Measurements from ENCODE around the gene BAHD1. TPM values are rescaled to one million over a fixed set of nuclear protein-coding genes. Genes with fewer than 3 reads are reported as not detected.

Gene BAHD1
- total and polyA plus RNA-seq, 3 donors from 2014 or later: 47.9 to 53.9 (median 52.0) TPM

- TF ChIP-seq CTCF (IDR thresholded peaks at IDR 0.05) (no peak), POLR2A (IDR thresholded peaks at IDR 0.05) (no peak)
- peak; percentile 86 for DNase-seq
Measured at GRCh38 chr15:40511472-40512133, 70.8 kb downstream of the BAHD1 start.

GRCh38 chr15:40512440-40512839, 71.7 kb downstream of the BAHD1 start:
- no peaks in the 10 kb centered on the region for H3K36me3 ChIP-seq (ENCODE audit: low read depth, missing control alignments)
- TF ChIP-seq CTCF (IDR thresholded peaks at IDR 0.05) (no peak), POLR2A (IDR thresholded peaks at IDR 0.05) (no peak)
- no peak for DNase-seq
- intact Hi-C loops (cut with DNase I; ENCODE audit: low total_unique reads): no loop called here
- H3K27me3 ChIP-seq: no peaks in the 10 kb centered on the region
- WGBS, 2 donors: 72 to 76% methylated on average over 2 of the region's 2 CpGs
- no peaks in the 10 kb centered on the region for H3K9me3 ChIP-seq
- peaks cover 4% of the 10 kb centered on the region for H3K4me1 ChIP-seq
- no peak overlapping the region for H3K4me3 ChIP-seq
- H3K27ac ChIP-seq: no peak overlapping the region

More at GRCh38 chr15:40511472-40512133, 70.8 kb downstream of the BAHD1 start:
- peak overlapping the region; percentile 36 to 58 for H3K4me3 ChIP-seq
- H3K9me3 ChIP-seq: no peaks in the 10 kb centered on the region
- peak overlapping the region in 1 of 2 donors; percentile 41 for H3K27ac ChIP-seq
- H3K4me1 ChIP-seq: peaks cover 6% of the 10 kb centered on the region
- intact Hi-C loops (cut with DNase I; ENCODE audit: low total_unique reads): no loop called here
- H3K27me3 ChIP-seq: no peaks in the 10 kb centered on the region
- H3K36me3 ChIP-seq (ENCODE audit: low read depth, missing control alignments): no peaks in the 10 kb centered on the region
- WGBS, 2 donors: 2 to 3% methylated on average over 9 to 44 of the region's 61 CpGs

GRCh38 chr15:40513609-40514008, 72.9 kb downstream of the BAHD1 start:
- no peaks in the 10 kb centered on the region for H3K36me3 ChIP-seq (ENCODE audit: low read depth, missing control alignments)
- H3K27ac ChIP-seq: no peak overlapping the region
- H3K4me3 ChIP-seq: no peak overlapping the region
- H3K9me3 ChIP-seq: no peaks in the 10 kb centered on the region
- TF ChIP-seq POLR2A (IDR thresholded peaks at IDR 0.05) (no peak), CTCF (IDR thresholded peaks at IDR 0.05) (no peak)
- intact Hi-C loops (cut with DNase I; ENCODE audit: low total_unique reads): no loop called here
- H3K4me1 ChIP-seq: peaks cover 4% of the 10 kb centered on the region
- DNase-seq: no peak
- H3K27me3 ChIP-seq: no peaks in the 10 kb centered on the region
- WGBS, 2 donors: 69 to 77% methylated on average over 5 of the region's 5 CpGs

- no peaks in the 10 kb centered on the region for H3K9me3 ChIP-seq
- 85 to 98% methylated on average over 2 of the region's 2 CpGs for WGBS, 2 donors
- H3K27ac ChIP-seq: no peak overlapping the region
- no peaks in the 10 kb centered on the region for H3K4me1 ChIP-seq
- intact Hi-C loops (cut with DNase I; ENCODE audit: low total_unique reads): no loop called here
- TF ChIP-seq CTCF (IDR thresholded peaks at IDR 0.05) (no peak), POLR2A (IDR thresholded peaks at IDR 0.05) (no peak)
- DNase-seq: no peak
- no peaks in the 10 kb centered on the region for H3K36me3 ChIP-seq (ENCODE audit: low read depth, missing control alignments)
- H3K27me3 ChIP-seq: no peaks in the 10 kb centered on the region
- no peak overlapping the region for H3K4me3 ChIP-seq
Measured at GRCh38 chr15:40516322-40516721, 75.6 kb downstream of the BAHD1 start.

Other genes with a start within 250 kb of the BAHD1 start
- 100 to 1,000 TPM; 140 to 245 TPM for gene PAK6, start 201.9 kb upstream of the BAHD1 start, total RNA-seq
- gene PAK6, start 201.9 kb upstream of the BAHD1 start, polyA plus RNA-seq (ENCODE audit: insufficient read depth, low read depth, low replicate concordance): 47.4 TPM
- 10 to 100 TPM in 1 of 2 donors, 1 to 10 TPM in 1; 3.1 to 11.8 TPM for gene ANKRD63, start 157.9 kb upstream of the BAHD1 start, total RNA-seq
- not detected for gene ANKRD63, start 157.9 kb upstream of the BAHD1 start, polyA plus RNA-seq (ENCODE audit: insufficient read depth, low read depth, low replicate concordance)
- 1 to 10 TPM; 8.8 to 9.7 TPM for gene PLCB2, start 133.0 kb upstream of the BAHD1 start, total RNA-seq
- gene PLCB2, start 133.0 kb upstream of the BAHD1 start, polyA plus RNA-seq (ENCODE audit: insufficient read depth, low read depth, low replicate concordance): 13.6 TPM
- gene INAFM2, start 117.3 kb upstream of the BAHD1 start, total RNA-seq: 10 to 100 TPM; 31.8 to 49.8 TPM
- gene INAFM2, start 117.3 kb upstream of the BAHD1 start, polyA plus RNA-seq (ENCODE audit: insufficient read depth, low read depth, low replicate concordance): 43.4 TPM
- gene CCDC9B, start 100.0 kb upstream of the BAHD1 start, total RNA-seq: 10 to 100 TPM; 36.8 to 38.9 TPM
- gene CCDC9B, start 100.0 kb upstream of the BAHD1 start, polyA plus RNA-seq (ENCODE audit: insufficient read depth, low read depth, low replicate concordance): 20.4 TPM
- not detected for gene PHGR1, start 89.9 kb upstream of the BAHD1 start, total RNA-seq
- gene PHGR1, start 89.9 kb upstream of the BAHD1 start, polyA plus RNA-seq (ENCODE audit: insufficient read depth, low read depth, low replicate concordance): not detected
- 1 to 10 TPM; 4.4 to 7.6 TPM for gene DISP2, start 82.7 kb upstream of the BAHD1 start, total RNA-seq
- 3.0 TPM for gene DISP2, start 82.7 kb upstream of the BAHD1 start, polyA plus RNA-seq (ENCODE audit: insufficient read depth, low read depth, low replicate concordance)
- gene KNSTRN, start 58.2 kb upstream of the BAHD1 start, total RNA-seq: 10 to 100 TPM; 39.6 to 66.9 TPM
- 125 TPM for gene KNSTRN, start 58.2 kb upstream of the BAHD1 start, polyA plus RNA-seq (ENCODE audit: insufficient read depth, low read depth, low replicate concordance)
- gene IVD, start 35.2 kb upstream of the BAHD1 start, total RNA-seq: 10 to 100 TPM; 79.1 to 94.7 TPM
- 88.7 TPM for gene IVD, start 35.2 kb upstream of the BAHD1 start, polyA plus RNA-seq (ENCODE audit: insufficient read depth, low read depth, low replicate concordance)
- 10 to 100 TPM in 1 of 2 donors, 1 to 10 TPM in 1; 5.4 to 13.0 TPM for gene CHST14, start 30.0 kb downstream of the BAHD1 start, total RNA-seq
- gene CHST14, start 30.0 kb downstream of the BAHD1 start, polyA plus RNA-seq (ENCODE audit: insufficient read depth, low read depth, low replicate concordance): 16.7 TPM
- 10 to 100 TPM; 13.9 to 19.4 TPM for gene CCDC32, start 124.1 kb downstream of the BAHD1 start, total RNA-seq
- gene CCDC32, start 124.1 kb downstream of the BAHD1 start, polyA plus RNA-seq (ENCODE audit: insufficient read depth, low read depth, low replicate concordance): 18.3 TPM
- 10 to 100 TPM; 12.3 to 14.9 TPM for gene RPUSD2, start 128.3 kb downstream of the BAHD1 start, total RNA-seq
- 9.0 TPM for gene RPUSD2, start 128.3 kb downstream of the BAHD1 start, polyA plus RNA-seq (ENCODE audit: insufficient read depth, low read depth, low replicate concordance)
- 10 to 100 TPM; 50.9 to 66.0 TPM for gene KNL1, start 153.3 kb downstream of the BAHD1 start, total RNA-seq
- 28.7 TPM for gene KNL1, start 153.3 kb downstream of the BAHD1 start, polyA plus RNA-seq (ENCODE audit: insufficient read depth, low read depth, low replicate concordance)